Panc1 (cell line): ENCODE results near the gene MMAB. TPM values are rescaled to one million over a fixed set of nuclear protein-coding genes. Genes with fewer than 3 reads are reported as not detected.

ENCODE experiments used
- ATAC-seq: fragments of 200-7000 bp; cut with Tn5 transposase; 2 replicates; pipeline ENCODE4 v1.9.1; 2020; ENCODE audit warnings: mild to moderate bottlenecking, moderate library complexity
- BruUV-seq: library from RNA; stranded (reverse); fragments of 400-500 nt; replicated peaks from 2 replicates; lab custom pipeline; 2021; lab: Mats Ljungman, UMichigan
- CTCF ChIA-PET: fragments of 300-600 bp; sonication (Branson Sonifier 250); formaldehyde crosslinking; loops from one replicate; lab custom pipeline; 2022; ENCODE audit warnings: antibody characterized with exemption; lab: Charles Lee
- POLR2A ChIA-PET: fragments of 300-600 bp; sonication (Branson Sonifier 250); formaldehyde crosslinking; loops from one replicate; lab custom pipeline; 2022; ENCODE audit warnings: antibody characterized with exemption; lab: Charles Lee
- DNase-seq: peaks from one replicate; pipeline ENCODE4 v3.0.0-alpha.2; 2010; ENCODE audit warnings: low read depth, low spot score
- H3K27ac ChIP-seq: 2 replicates; pipeline ENCODE4 v1.5.1; 2011; ENCODE audit warnings: mild to moderate bottlenecking, low read length, inconsistent platforms
- H3K27me3 ChIP-seq: fragments of 200-500 bp; sonication (Bioruptor generic); 2 replicates; pipeline ENCODE4 v1.6.0; 2014; ENCODE audit warnings: low read length, inconsistent platforms; ENCODE audit not compliant: control insufficient read depth, insufficient read depth
- H3K36me3 ChIP-seq: fragments of 200-500 bp; sonication (Bioruptor generic); 2 replicates; pipeline ENCODE4 v1.5.1; 2014; ENCODE audit warnings: inconsistent platforms, mild to moderate bottlenecking, low read length, moderate library complexity; ENCODE audit not compliant: control insufficient read depth, insufficient read depth
- H3K4me1 ChIP-seq: 2 replicates; pipeline ENCODE4 v1.5.1; 2011; ENCODE audit warnings: inconsistent platforms, mild to moderate bottlenecking, low read length, moderate library complexity; ENCODE audit not compliant: control insufficient read depth, insufficient read depth
- H3K4me3 ChIP-seq, 2 experiments: 2 replicates each; pipeline ENCODE4 v1.5.1; 2011 to 2012; ENCODE audit warnings: low read depth in 2 of 2, low read length in 2 of 2, mild to moderate bottlenecking in 2 of 2, inconsistent platforms in 1 of 2, moderate library complexity in 1 of 2
- H3K9me3 ChIP-seq: fragments of 200-500 bp; sonication (Bioruptor generic); 2 replicates; pipeline ENCODE4 v1.5.1; 2014; ENCODE audit warnings: low read depth, mild to moderate bottlenecking, inconsistent platforms, low read length, moderate library complexity; ENCODE audit not compliant: control insufficient read depth, insufficient read depth
- POLR2AphosphoS5 ChIP-seq: IDR thresholded peaks from 2 replicates; pipeline ENCODE4 v1.6.1; 2012; ENCODE audit warnings: mild to moderate bottlenecking, low read depth, low read length, moderate library complexity
- SIN3A ChIP-seq: IDR thresholded peaks from 2 replicates; pipeline ENCODE4 v1.6.1; 2012; ENCODE audit warnings: low read depth, mild to moderate bottlenecking, low read length, moderate library complexity, borderline replicate concordance; ENCODE audit not compliant: insufficient read depth
- TCF7L2 ChIP-seq: IDR thresholded peaks from 2 replicates; pipeline ENCODE4 v1.6.1; 2011; ENCODE audit warnings: mild to moderate bottlenecking, low read depth, low read length, inconsistent platforms
- in situ Hi-C: cut with HindIII; loops from 2 replicates; pipeline ENCODE4 v1.10.0; 2016; ENCODE audit warnings: low sequenced_read_pairs, low pct_unique_long_range_greater_than_20kb
- intact Hi-C: fragments of 100-400 bp; cut with micrococcal nuclease; formaldehyde crosslinking; loops from one replicate; pipeline ENCODE4 v1.10.0; 2022; ENCODE audit not compliant: unreplicated experiment
- total RNA-seq: library from RNA; stranded (reverse); gene quantifications from one replicate; pipeline ENCODE4 v1.2.1, GENCODE V29; 2021; ENCODE audit not compliant: unreplicated experiment
- TF ChIP-seq, protein P1 (sequence below): fragments of 450-650 bp; IDR thresholded peaks from 2 replicates; pipeline ENCODE4 v1.5.1; 2017; ENCODE audit warnings: mild to moderate bottlenecking
- TF ChIP-seq, protein P2 (sequence below), 2 experiments: IDR thresholded peaks; 2 replicates each; pipeline ENCODE4 v1.6.1; 2011 to 2012; ENCODE audit warnings: low read depth in 2 of 2, control low read depth in 1 of 2, low read length in 1 of 2, mild to moderate bottlenecking in 1 of 2, moderate library complexity in 1 of 2; ENCODE audit not compliant: insufficient read depth in 1 of 2

The MMAB gene
- total RNA-seq, 1 experiment from 2014 or later, result 58.6 TPM

DNA sequence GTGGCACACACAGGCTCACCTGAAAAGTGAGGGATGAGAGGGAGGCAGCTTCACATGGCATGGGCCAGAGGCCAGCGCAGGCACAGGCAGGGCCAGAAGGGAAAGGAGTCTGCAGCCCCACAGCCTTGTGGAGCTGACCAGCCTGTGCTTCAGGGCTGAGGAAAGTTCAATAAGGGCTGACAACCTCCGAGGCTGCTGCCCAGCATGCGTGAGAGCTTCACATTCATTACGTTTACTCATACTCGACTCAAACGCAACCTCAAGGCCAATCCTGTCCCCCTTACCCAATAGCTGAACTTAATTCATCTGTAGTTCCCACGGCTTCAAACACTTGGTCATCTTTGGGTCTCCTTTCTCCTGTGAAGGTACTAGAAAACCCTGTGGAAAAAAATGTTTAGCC, 4.8 kb downstream of the MMAB start:
- intact Hi-C loops (no loop called here), in situ Hi-C loops (no loop called here)
- POLR2A ChIA-PET, result no interaction called here
- TF ChIP-seq POLR2AphosphoS5, result no peak
- TF ChIP-seq, protein P1, sequence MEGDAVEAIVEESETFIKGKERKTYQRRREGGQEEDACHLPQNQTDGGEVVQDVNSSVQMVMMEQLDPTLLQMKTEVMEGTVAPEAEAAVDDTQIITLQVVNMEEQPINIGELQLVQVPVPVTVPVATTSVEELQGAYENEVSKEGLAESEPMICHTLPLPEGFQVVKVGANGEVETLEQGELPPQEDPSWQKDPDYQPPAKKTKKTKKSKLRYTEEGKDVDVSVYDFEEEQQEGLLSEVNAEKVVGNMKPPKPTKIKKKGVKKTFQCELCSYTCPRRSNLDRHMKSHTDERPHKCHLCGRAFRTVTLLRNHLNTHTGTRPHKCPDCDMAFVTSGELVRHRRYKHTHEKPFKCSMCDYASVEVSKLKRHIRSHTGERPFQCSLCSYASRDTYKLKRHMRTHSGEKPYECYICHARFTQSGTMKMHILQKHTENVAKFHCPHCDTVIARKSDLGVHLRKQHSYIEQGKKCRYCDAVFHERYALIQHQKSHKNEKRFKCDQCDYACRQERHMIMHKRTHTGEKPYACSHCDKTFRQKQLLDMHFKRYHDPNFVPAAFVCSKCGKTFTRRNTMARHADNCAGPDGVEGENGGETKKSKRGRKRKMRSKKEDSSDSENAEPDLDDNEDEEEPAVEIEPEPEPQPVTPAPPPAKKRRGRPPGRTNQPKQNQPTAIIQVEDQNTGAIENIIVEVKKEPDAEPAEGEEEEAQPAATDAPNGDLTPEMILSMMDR, result no peak
- no peak for TF ChIP-seq SIN3A
- TF ChIP-seq, protein P2, sequence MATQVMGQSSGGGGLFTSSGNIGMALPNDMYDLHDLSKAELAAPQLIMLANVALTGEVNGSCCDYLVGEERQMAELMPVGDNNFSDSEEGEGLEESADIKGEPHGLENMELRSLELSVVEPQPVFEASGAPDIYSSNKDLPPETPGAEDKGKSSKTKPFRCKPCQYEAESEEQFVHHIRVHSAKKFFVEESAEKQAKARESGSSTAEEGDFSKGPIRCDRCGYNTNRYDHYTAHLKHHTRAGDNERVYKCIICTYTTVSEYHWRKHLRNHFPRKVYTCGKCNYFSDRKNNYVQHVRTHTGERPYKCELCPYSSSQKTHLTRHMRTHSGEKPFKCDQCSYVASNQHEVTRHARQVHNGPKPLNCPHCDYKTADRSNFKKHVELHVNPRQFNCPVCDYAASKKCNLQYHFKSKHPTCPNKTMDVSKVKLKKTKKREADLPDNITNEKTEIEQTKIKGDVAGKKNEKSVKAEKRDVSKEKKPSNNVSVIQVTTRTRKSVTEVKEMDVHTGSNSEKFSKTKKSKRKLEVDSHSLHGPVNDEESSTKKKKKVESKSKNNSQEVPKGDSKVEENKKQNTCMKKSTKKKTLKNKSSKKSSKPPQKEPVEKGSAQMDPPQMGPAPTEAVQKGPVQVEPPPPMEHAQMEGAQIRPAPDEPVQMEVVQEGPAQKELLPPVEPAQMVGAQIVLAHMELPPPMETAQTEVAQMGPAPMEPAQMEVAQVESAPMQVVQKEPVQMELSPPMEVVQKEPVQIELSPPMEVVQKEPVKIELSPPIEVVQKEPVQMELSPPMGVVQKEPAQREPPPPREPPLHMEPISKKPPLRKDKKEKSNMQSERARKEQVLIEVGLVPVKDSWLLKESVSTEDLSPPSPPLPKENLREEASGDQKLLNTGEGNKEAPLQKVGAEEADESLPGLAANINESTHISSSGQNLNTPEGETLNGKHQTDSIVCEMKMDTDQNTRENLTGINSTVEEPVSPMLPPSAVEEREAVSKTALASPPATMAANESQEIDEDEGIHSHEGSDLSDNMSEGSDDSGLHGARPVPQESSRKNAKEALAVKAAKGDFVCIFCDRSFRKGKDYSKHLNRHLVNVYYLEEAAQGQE (IDR thresholded peaks at IDR 0.05; ENCODE audit: insufficient read depth in 1 of 2, low read depth in 2 of 2, low read length in 1 of 2), result no peak
- no peak for TF ChIP-seq TCF7L2
- H3K27ac ChIP-seq, result no peak overlapping the region
- H3K9me3 ChIP-seq, result no peaks in the 10 kb centered on the region
- no peak overlapping the region for H3K4me3 ChIP-seq
- H3K4me1 ChIP-seq, result no peaks in the 10 kb centered on the region
- BruUV-seq, result no TSS peak
- no peaks in the 10 kb centered on the region for H3K36me3 ChIP-seq
- CTCF ChIA-PET, result no interaction called here
- no peaks in the 10 kb centered on the region for H3K27me3 ChIP-seq
- DNase-seq (no peak), ATAC-seq (no peak)

DNA sequence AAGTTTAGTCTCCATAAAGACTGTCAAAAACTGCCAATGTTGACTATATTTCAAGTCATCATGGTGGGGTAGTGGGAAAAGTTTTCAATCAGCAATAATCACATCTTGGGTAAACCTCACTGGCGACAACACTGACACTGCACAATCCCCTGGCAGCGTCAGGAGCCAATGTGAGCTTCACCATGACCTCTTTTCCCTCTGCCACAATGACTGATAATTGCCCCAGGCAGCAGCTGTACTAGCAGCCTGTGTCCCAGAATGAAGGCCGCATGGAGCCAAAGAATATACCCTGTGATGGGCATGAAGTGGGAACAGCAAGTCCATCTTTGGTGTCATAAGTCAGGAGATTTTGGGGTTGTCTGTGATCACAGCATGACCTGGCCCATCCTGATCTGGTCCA, 5.3 kb downstream of the MMAB start:
- ATAC-seq (no peak), DNase-seq (no peak)
- Histone ChIP-seq H3K9me3 (no peaks in the 10 kb centered on the region), H3K4me1 (no peaks in the 10 kb centered on the region), H3K4me3 (no peak overlapping the region), H3K36me3 (no peaks in the 10 kb centered on the region), H3K27me3 (no peaks in the 10 kb centered on the region), H3K27ac (no peak overlapping the region)
- in situ Hi-C loops (no loop called here), intact Hi-C loops (no loop called here)
- ChIA-PET POLR2A (no interaction called here), CTCF (no interaction called here)
- TF ChIP-seq SIN3A, result no peak
- no peak for TF ChIP-seq TCF7L2
- no peak for TF ChIP-seq POLR2AphosphoS5
- TF ChIP-seq, protein P1, result no peak
- TF ChIP-seq, protein P2 (IDR thresholded peaks at IDR 0.05; ENCODE audit: insufficient read depth in 1 of 2, low read depth in 2 of 2, low read length in 1 of 2), result no peak
- BruUV-seq, result no TSS peak
